Ishikawa (cell line): ENCODE data around the gene TAGAP.

ENCODE experiments used
- CREB1 ChIP-seq: IDR thresholded peaks from 2 replicates; pipeline ENCODE4 v1.6.1; 2012; ENCODE audit warnings: low read depth
- FOXM1 ChIP-seq: IDR thresholded peaks from 2 replicates; pipeline ENCODE4 v1.6.1; 2012; ENCODE audit warnings: low read depth, borderline replicate concordance
- TF ChIP-seq, protein P1 (sequence below): IDR thresholded peaks from 2 replicates; pipeline ENCODE4 v1.6.1; 2012; ENCODE audit warnings: low read depth, mild to moderate bottlenecking

DNA sequence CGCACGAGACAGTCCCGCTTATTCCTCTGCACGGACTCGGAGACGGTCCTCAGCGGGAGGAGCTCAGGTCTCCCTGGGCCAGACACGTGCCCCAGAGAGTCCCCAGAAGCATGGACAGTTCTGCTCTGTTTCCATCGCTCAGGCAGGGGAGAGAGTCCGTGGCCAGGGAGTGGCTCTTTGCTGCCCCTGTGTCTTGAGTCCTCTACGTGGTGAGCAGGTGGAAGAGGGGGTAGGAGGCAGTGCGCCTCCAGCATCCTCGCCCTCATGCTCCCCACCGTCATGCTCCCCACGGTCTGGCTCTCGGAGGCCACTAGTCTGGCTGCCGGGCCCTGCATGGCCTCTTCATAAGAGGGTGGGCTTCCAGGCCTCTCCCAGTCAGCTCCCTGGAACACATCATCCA lies 8.9 kb downstream of the TAGAP start:
- TF ChIP-seq FOXM1 = no peak
- TF ChIP-seq, protein P1, sequence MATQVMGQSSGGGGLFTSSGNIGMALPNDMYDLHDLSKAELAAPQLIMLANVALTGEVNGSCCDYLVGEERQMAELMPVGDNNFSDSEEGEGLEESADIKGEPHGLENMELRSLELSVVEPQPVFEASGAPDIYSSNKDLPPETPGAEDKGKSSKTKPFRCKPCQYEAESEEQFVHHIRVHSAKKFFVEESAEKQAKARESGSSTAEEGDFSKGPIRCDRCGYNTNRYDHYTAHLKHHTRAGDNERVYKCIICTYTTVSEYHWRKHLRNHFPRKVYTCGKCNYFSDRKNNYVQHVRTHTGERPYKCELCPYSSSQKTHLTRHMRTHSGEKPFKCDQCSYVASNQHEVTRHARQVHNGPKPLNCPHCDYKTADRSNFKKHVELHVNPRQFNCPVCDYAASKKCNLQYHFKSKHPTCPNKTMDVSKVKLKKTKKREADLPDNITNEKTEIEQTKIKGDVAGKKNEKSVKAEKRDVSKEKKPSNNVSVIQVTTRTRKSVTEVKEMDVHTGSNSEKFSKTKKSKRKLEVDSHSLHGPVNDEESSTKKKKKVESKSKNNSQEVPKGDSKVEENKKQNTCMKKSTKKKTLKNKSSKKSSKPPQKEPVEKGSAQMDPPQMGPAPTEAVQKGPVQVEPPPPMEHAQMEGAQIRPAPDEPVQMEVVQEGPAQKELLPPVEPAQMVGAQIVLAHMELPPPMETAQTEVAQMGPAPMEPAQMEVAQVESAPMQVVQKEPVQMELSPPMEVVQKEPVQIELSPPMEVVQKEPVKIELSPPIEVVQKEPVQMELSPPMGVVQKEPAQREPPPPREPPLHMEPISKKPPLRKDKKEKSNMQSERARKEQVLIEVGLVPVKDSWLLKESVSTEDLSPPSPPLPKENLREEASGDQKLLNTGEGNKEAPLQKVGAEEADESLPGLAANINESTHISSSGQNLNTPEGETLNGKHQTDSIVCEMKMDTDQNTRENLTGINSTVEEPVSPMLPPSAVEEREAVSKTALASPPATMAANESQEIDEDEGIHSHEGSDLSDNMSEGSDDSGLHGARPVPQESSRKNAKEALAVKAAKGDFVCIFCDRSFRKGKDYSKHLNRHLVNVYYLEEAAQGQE = no peak
- no peak for TF ChIP-seq CREB1
